Nephron (organoid): Measurements from ENCODE around the gene AHCY.
"Not testable (repeated sequence)": the region's sequence is repeated elsewhere in the genome, so short reads cannot be mapped to it uniquely, and the experiment has no call there.

ENCODE experiments used
- H3K27ac Mint-ChIP-seq, 3 experiments: 2 replicates each; pipeline ENCODE4 v1.8.0; 2020; ENCODE audit warnings: mixed read lengths in 3 of 3, mild to moderate bottlenecking in 2 of 3, moderate library complexity in 1 of 3
- H3K27me3 Mint-ChIP-seq: 2 replicates; pipeline ENCODE4 v1.8.0; 2021; ENCODE audit warnings: low read depth, mild to moderate bottlenecking, moderate library complexity, mixed read lengths
- H3K36me3 Mint-ChIP-seq: 2 replicates; pipeline ENCODE4 v1.8.0; 2020; ENCODE audit warnings: low read depth, mixed read lengths
- H3K4me1 Mint-ChIP-seq: 2 replicates; pipeline ENCODE4 v1.8.0; 2020; ENCODE audit warnings: mixed read lengths
- H3K4me3 Mint-ChIP-seq, 3 experiments: 2 replicates each; pipeline ENCODE4 v1.8.0; 2020; ENCODE audit warnings: mild to moderate bottlenecking in 3 of 3, mixed read lengths in 3 of 3, moderate library complexity in 2 of 3
- H3K9me3 Mint-ChIP-seq: 2 replicates; pipeline ENCODE4 v1.8.0; 2020; ENCODE audit warnings: mixed read lengths
- TF ChIP-seq, protein P1 (sequence below), 3 experiments: fragments of 200-600 bp; sonication (generic); IDR thresholded peaks; one replicate each; pipeline ENCODE4 v1.5.0; 2021; ENCODE audit warnings: antibody characterized with exemption in 3 of 3; ENCODE audit not compliant: unreplicated experiment in 3 of 3

Gene AHCY

DNA sequence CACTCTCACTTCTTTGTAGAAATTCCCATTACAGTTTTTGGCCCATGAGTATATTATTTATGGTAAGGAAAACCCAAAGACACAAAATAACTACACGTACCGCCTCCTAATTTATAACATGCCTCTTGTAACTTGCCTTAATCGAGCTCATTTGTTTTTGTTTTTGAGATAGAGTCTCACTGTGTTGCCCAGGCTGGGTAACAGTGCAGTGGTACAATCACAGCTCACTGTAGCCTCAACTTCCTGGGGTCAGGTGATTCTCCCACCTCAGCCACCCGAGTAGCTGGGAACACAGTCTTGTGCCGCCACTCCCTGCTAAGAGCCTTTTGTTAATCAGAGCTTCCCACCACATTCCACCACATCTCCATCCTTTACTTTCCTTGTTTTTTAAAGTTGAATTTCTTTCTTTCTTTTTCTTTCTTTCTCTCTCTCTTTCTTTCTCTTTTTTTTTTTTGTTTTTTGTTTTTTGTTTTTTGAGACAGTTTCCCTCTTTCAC is 46.5 kb downstream of the AHCY start:
- H3K4me1 Mint-ChIP-seq: peaks cover 19% of the 10 kb centered on the region
- H3K36me3 Mint-ChIP-seq: no peaks in the 10 kb centered on the region
- H3K9me3 Mint-ChIP-seq: no peaks in the 10 kb centered on the region
- peak overlapping the region in 1 of 3 experiments; percentile 28 for H3K27ac Mint-ChIP-seq
- H3K4me3 Mint-ChIP-seq: no peak overlapping the region
- TF ChIP-seq, protein P1, sequence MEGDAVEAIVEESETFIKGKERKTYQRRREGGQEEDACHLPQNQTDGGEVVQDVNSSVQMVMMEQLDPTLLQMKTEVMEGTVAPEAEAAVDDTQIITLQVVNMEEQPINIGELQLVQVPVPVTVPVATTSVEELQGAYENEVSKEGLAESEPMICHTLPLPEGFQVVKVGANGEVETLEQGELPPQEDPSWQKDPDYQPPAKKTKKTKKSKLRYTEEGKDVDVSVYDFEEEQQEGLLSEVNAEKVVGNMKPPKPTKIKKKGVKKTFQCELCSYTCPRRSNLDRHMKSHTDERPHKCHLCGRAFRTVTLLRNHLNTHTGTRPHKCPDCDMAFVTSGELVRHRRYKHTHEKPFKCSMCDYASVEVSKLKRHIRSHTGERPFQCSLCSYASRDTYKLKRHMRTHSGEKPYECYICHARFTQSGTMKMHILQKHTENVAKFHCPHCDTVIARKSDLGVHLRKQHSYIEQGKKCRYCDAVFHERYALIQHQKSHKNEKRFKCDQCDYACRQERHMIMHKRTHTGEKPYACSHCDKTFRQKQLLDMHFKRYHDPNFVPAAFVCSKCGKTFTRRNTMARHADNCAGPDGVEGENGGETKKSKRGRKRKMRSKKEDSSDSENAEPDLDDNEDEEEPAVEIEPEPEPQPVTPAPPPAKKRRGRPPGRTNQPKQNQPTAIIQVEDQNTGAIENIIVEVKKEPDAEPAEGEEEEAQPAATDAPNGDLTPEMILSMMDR (IDR thresholded peaks at IDR 0.05; ENCODE audit: unreplicated experiment in 3 of 3): no peak
- H3K27me3 Mint-ChIP-seq: no peaks in the 10 kb centered on the region

DNA sequence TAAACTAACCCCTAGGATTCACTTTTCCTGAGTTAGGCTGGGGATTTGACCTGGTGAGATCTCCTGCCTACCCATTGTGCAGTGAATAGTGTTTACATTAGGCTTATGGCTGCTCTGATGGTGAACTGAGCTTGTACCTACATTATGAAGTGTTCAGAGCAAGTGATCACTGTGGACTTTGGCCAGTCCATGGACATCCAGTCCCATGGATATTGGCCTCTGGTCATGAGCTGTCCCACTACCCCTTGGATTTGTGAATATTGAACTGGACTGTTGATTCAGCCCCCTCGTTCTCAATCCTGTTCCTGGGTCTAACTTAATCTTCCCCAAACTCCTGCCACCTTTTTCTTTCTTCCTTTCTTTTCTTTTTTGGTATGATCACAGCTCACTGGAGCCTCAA is 48.2 kb downstream of the AHCY start:
- H3K27me3 Mint-ChIP-seq: no peaks in the 10 kb centered on the region
- H3K9me3 Mint-ChIP-seq: no peaks in the 10 kb centered on the region
- no peaks in the 10 kb centered on the region for H3K36me3 Mint-ChIP-seq
- no peak overlapping the region for H3K27ac Mint-ChIP-seq
- H3K4me1 Mint-ChIP-seq: peaks cover 25% of the 10 kb centered on the region
- no peak overlapping the region for H3K4me3 Mint-ChIP-seq
- TF ChIP-seq, protein P1 (IDR thresholded peaks at IDR 0.05; ENCODE audit: unreplicated experiment in 3 of 3): no peak

DNA sequence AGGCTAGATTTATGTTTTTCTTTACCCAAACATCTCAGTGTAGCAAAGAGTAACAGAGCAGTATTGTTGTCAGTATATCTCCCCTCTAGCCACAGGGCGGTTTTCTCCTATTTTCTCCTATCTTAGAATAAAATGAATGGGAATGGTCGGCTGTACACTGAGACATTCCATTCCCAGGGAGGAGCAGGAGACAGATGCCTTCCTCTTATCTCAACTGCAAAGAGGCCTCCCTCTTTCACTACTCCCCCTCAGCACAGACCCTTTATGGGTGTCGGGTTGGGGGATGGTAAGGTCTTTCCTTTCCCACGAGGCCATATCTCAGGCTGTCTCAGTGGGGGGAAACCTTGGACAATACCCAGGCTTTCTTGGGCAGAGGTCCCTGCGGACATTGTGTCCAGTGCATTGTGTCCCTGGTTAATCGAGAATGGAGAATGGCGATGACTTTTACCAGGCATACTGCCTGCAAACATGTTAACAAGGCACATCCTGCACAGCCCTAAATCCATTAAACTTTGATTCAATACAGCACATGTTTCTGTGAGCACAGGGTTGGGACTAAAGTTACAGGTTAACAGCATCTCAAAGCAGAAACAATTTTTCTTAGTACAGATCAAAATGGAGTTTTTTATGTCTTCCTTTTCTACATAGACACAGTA is 50.6 kb downstream of the AHCY start:
- H3K9me3 Mint-ChIP-seq, H3K4me3 Mint-ChIP-seq, H3K36me3 Mint-ChIP-seq, H3K27me3 Mint-ChIP-seq: not testable (repeated sequence)
- H3K27ac Mint-ChIP-seq: peak overlapping the region in 2 of 3 experiments; percentile 70 to 88
- peaks cover 35% of the 10 kb centered on the region for H3K4me1 Mint-ChIP-seq

DNA sequence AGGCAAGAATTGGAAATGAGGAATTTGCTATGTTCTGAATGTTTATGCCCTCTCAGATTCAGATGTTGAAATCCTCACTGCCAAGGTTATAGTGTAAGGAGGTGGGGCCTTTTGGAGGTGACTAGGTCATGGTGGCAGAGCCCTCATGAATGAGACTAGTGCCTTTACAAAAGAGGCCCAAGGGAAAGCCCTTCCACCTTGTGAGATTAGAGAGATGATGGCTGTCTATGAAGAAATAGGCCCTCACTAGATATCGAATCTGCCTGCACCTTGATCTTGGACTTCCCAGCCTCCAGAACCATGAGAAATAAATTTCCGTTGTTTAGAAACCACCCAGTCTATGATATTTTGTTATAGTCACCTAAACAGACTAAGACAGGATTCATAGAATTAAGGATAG is 51.5 kb downstream of the AHCY start:
- no peak overlapping the region for H3K4me3 Mint-ChIP-seq
- H3K36me3 Mint-ChIP-seq: no peaks in the 10 kb centered on the region
- H3K4me1 Mint-ChIP-seq: peaks cover 31% of the 10 kb centered on the region
- H3K9me3 Mint-ChIP-seq: no peaks in the 10 kb centered on the region
- no peaks in the 10 kb centered on the region for H3K27me3 Mint-ChIP-seq
- TF ChIP-seq, protein P1 (IDR thresholded peaks at IDR 0.05; ENCODE audit: unreplicated experiment in 3 of 3): no peak
- H3K27ac Mint-ChIP-seq: no peak overlapping the region

DNA sequence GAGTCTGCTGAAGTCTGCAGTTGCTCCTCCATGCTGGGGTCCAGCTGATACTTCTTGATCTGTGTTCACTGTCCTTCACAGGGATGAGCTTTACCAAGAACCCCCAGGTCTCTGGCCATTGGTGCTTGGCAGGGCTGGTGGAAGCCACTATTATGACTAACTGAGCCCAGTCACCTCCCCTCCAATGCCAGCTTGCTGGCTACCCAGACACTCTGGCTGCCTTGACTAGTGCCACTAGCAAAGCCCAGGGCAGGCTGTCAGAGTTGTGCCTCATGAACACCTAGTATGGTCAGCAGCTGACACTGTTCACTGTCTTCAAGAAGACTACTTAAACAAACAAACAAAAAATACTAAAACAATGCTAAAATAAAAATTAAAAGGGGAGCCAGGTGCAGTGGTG is 53.1 kb downstream of the AHCY start:
- H3K27ac Mint-ChIP-seq: no peak overlapping the region

DNA sequence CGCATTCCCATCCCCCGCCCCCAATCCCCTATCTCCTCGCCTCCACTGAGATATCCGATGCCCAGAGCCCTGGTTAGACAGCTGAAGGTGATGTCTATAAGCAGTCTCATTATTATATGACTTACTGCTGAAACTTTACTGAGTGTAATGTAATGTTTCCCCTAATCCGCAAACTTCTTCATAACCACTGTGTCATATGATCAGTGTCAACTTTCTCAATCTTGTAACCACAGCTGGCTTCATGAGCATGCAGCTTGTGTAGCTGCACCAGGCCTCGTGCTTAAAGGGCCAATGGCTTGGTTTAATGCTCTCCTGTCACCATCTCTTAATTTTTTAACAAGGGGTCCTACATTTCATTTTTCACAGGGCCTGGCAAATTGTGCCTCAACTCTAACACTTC is 53.9 kb downstream of the AHCY start:
- Mint-ChIP-seq H3K27ac (peak overlapping the region in 2 of 3 experiments; percentile 5 to 22), H3K9me3 (no peaks in the 10 kb centered on the region), H3K27me3 (no peaks in the 10 kb centered on the region), H3K4me1 (peaks cover 28% of the 10 kb centered on the region), H3K36me3 (no peaks in the 10 kb centered on the region), H3K4me3 (no peak overlapping the region)
- TF ChIP-seq, protein P1 (IDR thresholded peaks at IDR 0.05; ENCODE audit: unreplicated experiment in 3 of 3): no peak

More for the DNA sequence above, 53.1 kb downstream of the AHCY start:
- no peaks in the 10 kb centered on the region for H3K9me3 Mint-ChIP-seq
- TF ChIP-seq, protein P1 (IDR thresholded peaks at IDR 0.05; ENCODE audit: unreplicated experiment in 3 of 3): no peak
- peaks cover 28% of the 10 kb centered on the region for H3K4me1 Mint-ChIP-seq
- no peak overlapping the region for H3K4me3 Mint-ChIP-seq
- H3K36me3 Mint-ChIP-seq: no peaks in the 10 kb centered on the region
- no peaks in the 10 kb centered on the region for H3K27me3 Mint-ChIP-seq
